Measurements from ENCODE around the gene AGBL1.
"Not testable (repeated sequence)": the region's sequence is repeated elsewhere in the genome, so short reads cannot be mapped to it uniquely, and the experiment has no call there.

Gene AGBL1

DNA sequence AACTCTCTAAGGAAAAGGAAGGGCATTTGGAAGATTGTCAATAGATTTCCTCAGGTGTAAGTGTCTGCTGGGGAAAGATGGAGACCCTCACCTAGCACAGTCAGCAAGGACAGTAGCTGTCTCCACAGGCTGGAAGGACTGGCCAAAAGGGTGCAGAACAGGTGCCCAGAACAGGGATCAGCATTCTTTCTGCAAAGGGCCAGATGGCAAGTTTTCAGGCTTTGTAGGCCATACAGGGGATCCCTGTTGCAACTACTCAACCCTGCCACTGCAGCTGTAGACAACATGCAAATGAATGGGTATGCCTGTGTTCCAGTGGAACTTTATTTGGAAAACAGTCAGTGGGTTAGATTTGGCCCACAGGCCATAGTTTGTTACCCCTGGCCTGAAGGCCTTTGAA, 8.1 kb downstream of the AGBL1 start:
- no peak for FAIRE-seq

- no peak for FAIRE-seq
Observed at GRCh38 chr15:86089422-86089821, 9.8 kb downstream of the AGBL1 start.

DNA sequence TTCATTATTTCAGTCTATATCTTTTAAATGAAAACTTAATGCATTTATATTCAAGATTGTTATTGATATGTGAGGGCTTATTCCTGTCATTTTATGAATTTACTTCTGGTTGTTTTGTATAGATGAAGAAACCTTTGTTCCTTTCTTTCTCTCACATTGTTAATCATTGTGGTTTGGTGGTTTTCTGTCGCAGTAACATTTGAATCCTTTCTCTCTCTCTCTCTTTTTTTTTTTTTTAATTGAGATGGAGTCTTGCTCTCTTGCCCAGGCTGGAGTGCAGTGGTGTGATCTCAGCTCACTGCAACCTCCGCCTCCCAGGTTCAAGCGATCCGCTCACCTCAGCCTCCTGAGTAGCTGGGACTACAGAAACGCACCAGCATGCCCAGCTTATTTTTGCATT, 22.1 kb downstream of the AGBL1 start:
- FAIRE-seq = no peak

DNA sequence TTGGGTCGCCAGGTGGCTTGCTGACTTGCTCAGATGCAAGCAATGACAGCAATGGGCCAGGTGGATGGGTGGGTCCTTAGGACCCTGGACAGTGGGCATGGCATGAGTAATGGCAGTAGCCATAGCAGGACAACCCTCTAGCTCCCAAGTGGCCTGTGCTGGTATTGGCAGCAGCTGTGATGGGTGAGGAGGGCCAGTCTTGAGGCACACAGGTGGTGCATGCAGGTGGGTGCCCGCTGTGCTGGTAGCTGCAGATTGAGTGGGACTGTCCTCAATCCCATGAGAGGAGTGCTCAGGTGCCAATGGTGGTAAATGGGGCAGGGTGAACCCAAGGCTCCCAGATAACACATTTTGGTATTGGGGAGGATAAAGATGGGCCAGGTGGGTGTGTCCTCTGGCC, 24.2 kb downstream of the AGBL1 start:
- FAIRE-seq = no peak

- no peak for FAIRE-seq
Observed at GRCh38 chr15:86106306-86106705, 26.6 kb downstream of the AGBL1 start.

- no peak for FAIRE-seq
Observed at GRCh38 chr15:86115145-86115801, 35.6 kb downstream of the AGBL1 start.

GRCh38 chr15:86121568-86122225, 42.0 kb downstream of the AGBL1 start:
- FAIRE-seq = no peak

DNA sequence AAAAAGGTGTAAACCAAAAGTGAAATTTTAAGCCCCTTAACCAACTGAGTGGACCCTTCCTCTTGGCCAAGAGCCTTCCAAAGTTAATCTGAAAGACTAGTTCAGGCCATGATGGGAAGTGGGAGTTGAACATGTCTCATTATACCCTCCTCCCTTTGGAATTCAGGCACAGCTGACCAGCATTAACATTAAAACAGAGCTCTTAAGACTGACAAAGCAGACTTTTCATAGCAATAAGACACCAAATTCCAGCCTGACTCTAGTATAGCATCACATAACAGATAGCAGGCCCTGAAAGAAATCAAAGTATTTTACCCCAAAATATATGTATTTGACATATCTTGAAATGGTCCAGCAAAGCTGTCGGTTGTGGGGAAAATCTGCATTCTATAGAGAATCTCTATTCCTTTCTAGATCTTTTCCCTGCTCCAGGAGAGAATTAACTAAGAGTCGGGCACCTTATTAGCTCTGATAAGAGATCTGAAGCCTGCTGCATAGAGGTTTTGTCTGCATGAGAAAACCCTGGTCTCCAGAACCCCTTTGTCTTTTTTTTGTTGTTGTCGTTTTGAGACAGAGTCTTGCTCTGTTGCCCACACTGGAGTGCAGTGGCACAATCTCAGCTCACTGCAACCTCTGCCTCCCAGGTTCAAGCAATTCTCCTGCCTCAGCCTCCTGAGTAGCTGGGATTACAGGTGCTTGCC, 43.2 kb downstream of the AGBL1 start:
- FAIRE-seq = not testable (repeated sequence)

GRCh38 chr15:86125775-86126174, 46.1 kb downstream of the AGBL1 start:
- no peak for FAIRE-seq

DNA sequence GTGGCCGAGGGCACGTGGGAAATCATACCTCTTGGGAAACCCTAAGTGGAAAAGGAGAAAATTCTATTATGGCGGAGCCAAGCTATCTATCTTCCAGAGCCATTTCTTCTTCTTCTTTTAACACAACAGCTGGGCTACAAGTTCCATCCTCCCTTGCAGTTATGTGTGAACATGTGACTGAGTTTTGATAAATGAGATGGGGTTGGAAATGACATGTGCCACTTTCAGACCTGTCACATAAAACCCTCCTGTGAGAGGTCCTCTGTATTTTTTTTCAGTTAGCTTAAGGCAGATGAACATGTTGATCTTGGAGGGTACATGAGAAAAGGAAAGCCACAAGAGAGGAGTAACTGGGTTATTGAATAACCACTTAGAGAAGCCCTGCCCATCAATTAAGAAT, 47.9 kb downstream of the AGBL1 start:
- no peak for FAIRE-seq

GRCh38 chr15:86135041-86135440, 55.4 kb downstream of the AGBL1 start:
- FAIRE-seq = no peak

GRCh38 chr15:86136861-86137260, 57.2 kb downstream of the AGBL1 start:
- no peak for FAIRE-seq

- no peak for FAIRE-seq
Observed at GRCh38 chr15:86138798-86139197, 59.1 kb downstream of the AGBL1 start.

GRCh38 chr15:86139828-86140227, 60.2 kb downstream of the AGBL1 start:
- no peak for FAIRE-seq

- FAIRE-seq = no peak
Observed at GRCh38 chr15:86154705-86155104, 75.0 kb downstream of the AGBL1 start.

GRCh38 chr15:86155551-86155950, 75.9 kb downstream of the AGBL1 start:
- FAIRE-seq = no peak

DNA sequence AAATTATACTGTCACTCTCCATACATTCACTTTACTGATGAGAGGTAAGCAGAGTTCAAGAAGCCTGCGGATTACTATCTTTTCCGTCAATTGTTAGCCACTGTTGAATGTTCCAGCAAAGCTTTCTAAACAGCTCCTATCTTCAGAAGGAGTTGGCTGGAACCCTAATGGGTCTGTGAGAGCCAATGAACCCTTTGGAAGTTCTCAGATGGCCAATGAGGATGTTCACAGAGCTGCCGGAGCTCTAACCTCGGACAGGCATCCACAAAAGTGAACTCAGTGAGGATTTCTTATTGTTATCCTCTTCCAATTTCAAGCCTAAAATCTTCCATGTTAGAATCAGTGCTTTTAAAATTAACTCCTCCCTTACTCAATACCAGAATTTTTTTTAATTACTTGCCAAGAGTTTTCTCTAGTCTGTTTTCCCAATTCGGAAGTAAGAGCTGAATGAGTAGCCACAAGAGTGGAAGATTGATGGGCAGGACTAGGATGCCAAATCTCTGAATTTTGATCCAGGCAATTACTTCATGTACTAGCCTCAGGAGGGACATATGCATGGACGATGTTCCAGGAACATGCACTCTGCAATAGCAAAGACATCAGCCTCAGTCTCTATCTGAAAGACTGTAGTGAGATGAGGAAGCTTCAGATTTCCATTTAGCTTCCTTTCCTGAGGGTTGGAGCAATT, 78.1 kb downstream of the AGBL1 start:
- FAIRE-seq = no peak

GRCh38 chr15:86159468-86159867, 79.8 kb downstream of the AGBL1 start:
- FAIRE-seq = no peak

DNA sequence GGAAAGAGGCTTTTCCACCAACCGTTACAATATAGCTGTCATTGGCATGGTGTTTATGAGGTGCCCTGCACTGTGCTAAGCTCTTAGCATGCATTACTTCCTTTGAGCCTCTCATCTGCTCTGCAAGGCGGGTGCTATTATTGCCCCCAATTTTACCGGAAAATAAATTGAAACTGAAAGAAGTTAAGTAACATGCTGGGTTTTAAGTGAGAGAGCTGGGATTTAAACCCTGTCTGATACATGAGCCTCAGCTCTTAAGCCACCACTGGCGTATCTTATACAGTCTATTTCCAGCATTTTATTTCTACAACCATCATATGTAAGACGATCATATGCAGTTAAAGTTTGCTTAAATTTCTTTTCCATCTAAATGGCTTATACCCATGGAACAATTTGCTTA, 81.6 kb downstream of the AGBL1 start:
- no peak for FAIRE-seq

DNA sequence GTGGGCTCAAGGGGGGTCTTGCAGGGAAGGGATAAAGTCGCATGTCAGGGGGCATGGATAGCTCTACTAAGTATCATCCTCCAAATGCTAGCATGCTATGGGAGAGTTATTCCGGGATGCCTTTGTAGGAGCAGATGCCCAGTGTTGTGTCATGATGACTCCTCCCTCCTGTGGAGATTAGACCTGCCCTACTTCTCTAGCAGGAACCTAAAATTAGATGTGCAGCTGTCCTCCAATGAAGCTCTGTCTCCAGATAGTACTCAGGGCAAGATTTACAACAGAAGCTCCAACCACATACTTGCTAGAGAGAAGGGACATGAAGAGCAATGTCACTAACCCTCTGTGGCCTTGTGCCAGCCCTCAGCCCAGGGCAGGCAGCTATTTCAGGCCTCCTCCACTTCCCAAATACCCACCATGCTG, 82.5 kb downstream of the AGBL1 start:
- no peak for FAIRE-seq

DNA sequence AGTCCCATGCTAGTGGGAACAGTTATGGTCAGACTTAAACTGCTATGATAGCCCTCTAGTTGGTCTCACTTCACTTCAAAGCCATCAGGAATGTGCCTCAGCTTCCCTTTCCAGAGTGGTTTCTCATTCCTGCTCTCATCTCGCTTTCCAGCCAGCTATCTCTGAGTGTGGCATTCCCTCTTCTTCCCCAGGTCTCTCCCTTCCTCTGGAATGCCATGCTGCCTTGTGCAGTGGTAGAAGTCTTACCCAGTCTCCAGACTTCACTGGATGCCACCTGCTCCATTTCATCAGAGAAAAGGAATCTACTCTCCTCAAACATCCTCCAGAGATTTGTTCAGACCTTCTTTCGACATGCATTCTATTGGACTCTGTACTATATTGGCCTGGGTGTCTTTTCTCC, 83.0 kb downstream of the AGBL1 start:
- no peak for FAIRE-seq

DNA sequence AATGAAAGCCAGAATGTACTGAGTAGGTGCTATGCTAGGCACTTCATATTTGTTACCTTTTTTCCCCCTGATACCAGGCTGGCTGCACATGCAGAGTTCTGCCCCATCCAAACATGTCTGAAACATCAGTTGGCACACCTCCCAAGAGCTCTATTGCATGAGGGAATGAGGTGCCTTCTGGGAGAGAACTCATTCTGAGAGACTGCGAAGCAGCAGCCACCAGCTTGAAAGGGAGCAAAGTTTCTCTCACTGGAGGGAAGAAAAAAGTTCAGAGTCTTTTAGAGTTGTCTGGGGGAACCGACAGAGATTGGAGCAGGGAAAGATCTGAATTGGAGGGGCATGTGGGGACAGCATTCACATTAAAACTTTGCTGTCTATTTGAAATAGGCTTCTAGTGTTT, 84.1 kb downstream of the AGBL1 start:
- no peak for FAIRE-seq

- no peak for FAIRE-seq
Observed at GRCh38 chr15:86164232-86164898, 84.7 kb downstream of the AGBL1 start.
